Body of pancreas (tissue), 4 donors: ENCODE results near the gene NIT1. TPM values are rescaled to one million over a fixed set of nuclear protein-coding genes. Genes with fewer than 3 reads are reported as not detected.

Experiments used
- ATAC-seq: fragments of 150-250 bp; one replicate; pipeline ENCODE4 v1.9.1; 2016
- DNase-seq, 4 donors: peaks; one replicate each; pipeline ENCODE4 v3.0.0-alpha.2; 2019
- H3K27ac ChIP-seq, 4 donors: fragments of 200-600 bp; sonication (generic); 1 replicate in 3 of 4; 2 replicates in 1 of 4; pipeline versions ENCODE4 v1.5.1 to v1.6.1; 2016 to 2019; ENCODE audit warnings: mild to moderate bottlenecking in 1 of 4, mixed read lengths in 1 of 4, moderate library complexity in 1 of 4
- H3K27me3 ChIP-seq, 2 donors: fragments of 200-600 bp; sonication (generic); one replicate each; pipeline ENCODE4 v1.6.0; 2016; ENCODE audit warnings: mild to moderate bottlenecking in 1 of 2
- H3K36me3 ChIP-seq, 2 donors: fragments of 200-600 bp; sonication (generic); replicated peaks in 1 of 2; 2 replicates each; pipeline ENCODE4 v1.5.1; 2016; ENCODE audit warnings: low read depth in 2 of 2; ENCODE audit not compliant: insufficient read depth in 1 of 2
- H3K4me1 ChIP-seq: fragments of 200-600 bp; sonication (generic); one replicate; pipeline ENCODE4 v1.6.0; 2016
- H3K4me3 ChIP-seq, 2 donors: fragments of 200-600 bp; sonication (generic); 1 replicate in 1 of 2; 2 replicates in 1 of 2; pipeline ENCODE4 v1.5.1; 2016 to 2019
- H3K9me3 ChIP-seq, 3 donors: fragments of 200-600 bp; sonication (generic); 1 replicate in 2 of 3; 2 replicates in 1 of 3; pipeline ENCODE4 v1.5.1; 2016
- POLR2A ChIP-seq, 3 donors: fragments of 450-650 bp; IDR thresholded peaks; one replicate each; pipeline ENCODE4 v1.6.1; 2016; ENCODE audit warnings: antibody characterized with exemption in 3 of 3, mild to moderate bottlenecking in 2 of 3
- WGBS, 2 donors: methylation state at CpG; one replicate each; pipeline ENCODE4 v1.1.5; 2017; 5-methylcytosine and 5-hydroxymethylcytosine counted together
- intact Hi-C: fragments of 100-400 bp; cut with DNase I; formaldehyde crosslinking; loops from one replicate; pipeline ENCODE4 v1.15.1; 2023
- total RNA-seq, 2 donors: library from RNA; depleted of rRNA; stranded (reverse); fragments of >200 nt; gene quantifications; one replicate each; pipeline ENCODE4 v1.1.0, GENCODE V29; 2016
- TF ChIP-seq, protein P1 (sequence below), 7 experiments: fragments of 450-650 bp in 4 of 7; fragments of 200-600 bp in 3 of 7; sonication (generic) in 3 of 7; IDR thresholded peaks; one replicate each; pipeline ENCODE4 v1.5.1; 2016 to 2019; ENCODE audit warnings: antibody characterized with exemption in 7 of 7

The NIT1 gene
- total RNA-seq, 2 donors from 2014 or later, result 22.8 to 38.6 TPM

DNA sequence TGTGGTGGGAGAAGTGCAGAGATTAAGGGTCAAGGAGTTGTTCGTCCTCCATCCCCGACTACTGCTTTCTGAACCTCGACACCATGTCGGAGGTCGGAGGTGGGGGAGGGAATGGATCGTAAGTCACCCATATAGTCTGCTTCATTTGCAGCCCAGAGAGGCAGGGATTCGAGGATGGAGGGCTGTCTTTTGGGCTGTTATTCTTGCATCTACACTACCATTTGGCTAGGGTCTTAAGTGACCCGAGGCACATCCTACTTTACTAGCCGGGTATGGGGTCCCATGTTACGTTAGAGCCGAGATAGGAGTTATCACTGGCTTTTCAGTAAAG lies 42.0 kb downstream of the NIT1 start:
- no peak for TF ChIP-seq POLR2A (IDR thresholded peaks at IDR 0.05)
- TF ChIP-seq, protein P1, sequence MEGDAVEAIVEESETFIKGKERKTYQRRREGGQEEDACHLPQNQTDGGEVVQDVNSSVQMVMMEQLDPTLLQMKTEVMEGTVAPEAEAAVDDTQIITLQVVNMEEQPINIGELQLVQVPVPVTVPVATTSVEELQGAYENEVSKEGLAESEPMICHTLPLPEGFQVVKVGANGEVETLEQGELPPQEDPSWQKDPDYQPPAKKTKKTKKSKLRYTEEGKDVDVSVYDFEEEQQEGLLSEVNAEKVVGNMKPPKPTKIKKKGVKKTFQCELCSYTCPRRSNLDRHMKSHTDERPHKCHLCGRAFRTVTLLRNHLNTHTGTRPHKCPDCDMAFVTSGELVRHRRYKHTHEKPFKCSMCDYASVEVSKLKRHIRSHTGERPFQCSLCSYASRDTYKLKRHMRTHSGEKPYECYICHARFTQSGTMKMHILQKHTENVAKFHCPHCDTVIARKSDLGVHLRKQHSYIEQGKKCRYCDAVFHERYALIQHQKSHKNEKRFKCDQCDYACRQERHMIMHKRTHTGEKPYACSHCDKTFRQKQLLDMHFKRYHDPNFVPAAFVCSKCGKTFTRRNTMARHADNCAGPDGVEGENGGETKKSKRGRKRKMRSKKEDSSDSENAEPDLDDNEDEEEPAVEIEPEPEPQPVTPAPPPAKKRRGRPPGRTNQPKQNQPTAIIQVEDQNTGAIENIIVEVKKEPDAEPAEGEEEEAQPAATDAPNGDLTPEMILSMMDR (IDR thresholded peaks at IDR 0.05), result no peak
- intact Hi-C loops, result no loop called here
- Histone ChIP-seq H3K4me1 (peaks cover 43% of the 10 kb centered on the region), H3K4me3 (peak overlapping the region; percentile 80 to 91), H3K36me3 (peaks cover 0 to 8% of the 10 kb centered on the region in 2 donors), H3K27me3 (no peaks in the 10 kb centered on the region), H3K27ac (peak overlapping the region; percentile 57 to 85 (median 79)), H3K9me3 (no peaks in the 10 kb centered on the region)
- WGBS, 2 donors, result 3 to 6% methylated on average over 11 of the region's 11 CpGs
- ATAC-seq, result no peak
- DNase-seq, result no peak

DNA sequence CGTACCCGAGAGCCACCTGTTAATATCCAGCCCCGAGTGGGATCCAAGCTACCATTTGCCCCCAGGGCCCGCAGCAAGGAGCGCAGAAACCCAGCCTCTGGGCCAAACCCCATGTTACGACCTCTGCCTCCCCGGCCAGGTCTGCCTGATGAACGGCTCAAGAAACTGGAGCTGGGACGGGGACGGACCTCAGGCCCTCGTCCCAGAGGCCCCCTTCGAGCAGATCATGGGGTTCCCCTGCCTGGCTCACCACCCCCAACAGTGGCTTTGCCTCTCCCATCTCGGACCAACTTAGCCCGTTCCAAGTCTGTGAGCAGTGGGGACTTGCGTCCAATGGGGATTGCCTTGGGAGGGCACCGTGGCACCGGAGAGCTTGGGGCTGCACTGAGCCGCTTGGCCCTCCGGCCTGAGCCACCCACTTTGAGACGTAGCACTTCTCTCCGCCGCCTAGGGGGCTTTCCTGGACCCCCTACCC lies 42.8 kb downstream of the NIT1 start:
- DNase-seq (no peak), ATAC-seq (no peak)
- H3K27ac ChIP-seq, result no peak overlapping the region
- intact Hi-C loops, result no loop called here
- WGBS, 2 donors, result 89 to 94% methylated on average over 20 to 22 of the region's 22 CpGs
- TF ChIP-seq POLR2A (IDR thresholded peaks at IDR 0.05), result no peak
- TF ChIP-seq, protein P1 (IDR thresholded peaks at IDR 0.05), result no peak
- H3K4me1 ChIP-seq, result peaks cover 43% of the 10 kb centered on the region
- no peaks in the 10 kb centered on the region for H3K9me3 ChIP-seq
- H3K27me3 ChIP-seq, result no peaks in the 10 kb centered on the region
- H3K36me3 ChIP-seq, result peaks cover 0 to 8% of the 10 kb centered on the region in 2 donors
- no peak overlapping the region for H3K4me3 ChIP-seq

DNA sequence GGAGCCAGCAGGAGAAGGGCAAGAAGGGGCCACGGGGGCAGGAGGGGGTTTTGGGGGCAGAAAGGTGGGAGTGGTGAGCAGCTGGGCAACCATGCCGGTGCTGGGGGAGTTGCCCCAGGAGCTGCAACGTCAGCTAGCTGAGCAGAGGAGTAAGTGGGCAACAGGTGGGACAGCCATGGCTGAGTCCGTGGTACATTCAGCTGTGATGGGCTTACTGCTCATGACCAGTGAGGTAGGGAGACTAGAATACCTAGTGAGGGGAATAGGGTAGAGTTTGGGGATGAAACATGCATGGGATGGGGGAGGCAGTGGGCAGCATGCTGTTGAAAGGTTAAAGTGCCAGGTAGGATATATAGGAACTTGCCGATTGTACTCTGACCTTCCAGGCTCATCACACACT lies 43.7 kb downstream of the NIT1 start:
- no peak for TF ChIP-seq POLR2A (IDR thresholded peaks at IDR 0.05)
- TF ChIP-seq, protein P1 (IDR thresholded peaks at IDR 0.05), result no peak

DNA sequence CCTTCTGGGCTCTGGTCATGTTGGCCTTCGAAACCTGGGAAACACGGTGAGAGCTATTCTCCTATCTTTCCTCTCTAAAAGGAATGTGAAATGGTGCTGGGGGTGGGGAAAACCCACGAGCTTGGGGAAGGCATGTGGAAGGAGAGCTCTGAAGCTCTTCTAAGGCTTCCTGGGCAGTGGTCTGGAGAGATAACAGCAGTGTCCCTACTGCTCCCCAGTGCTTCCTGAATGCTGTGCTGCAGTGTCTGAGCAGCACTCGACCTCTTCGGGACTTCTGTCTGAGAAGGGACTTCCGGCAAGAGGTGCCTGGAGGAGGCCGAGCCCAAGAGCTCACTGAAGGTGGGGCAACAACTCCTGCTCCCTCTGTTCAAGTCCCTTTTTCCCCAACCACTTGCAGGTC lies 44.1 kb downstream of the NIT1 start:
- WGBS, 2 donors, result 71 to 78% methylated on average over 6 to 7 of the region's 7 CpGs
- no peak for TF ChIP-seq POLR2A (IDR thresholded peaks at IDR 0.05)
- TF ChIP-seq, protein P1 (IDR thresholded peaks at IDR 0.05), result no peak
- intact Hi-C loops, result no loop called here
- Histone ChIP-seq H3K4me1 (peaks cover 42% of the 10 kb centered on the region), H3K27ac (no peak overlapping the region), H3K36me3 (peaks cover 0 to 7% of the 10 kb centered on the region in 2 donors), H3K9me3 (no peaks in the 10 kb centered on the region), H3K27me3 (no peaks in the 10 kb centered on the region), H3K4me3 (no peak overlapping the region)
- ATAC-seq, result no peak
- no peak for DNase-seq

More for the DNA sequence above, 43.7 kb downstream of the NIT1 start:
- Histone ChIP-seq H3K4me1 (peaks cover 39% of the 10 kb centered on the region), H3K9me3 (no peaks in the 10 kb centered on the region), H3K36me3 (peaks cover 0 to 8% of the 10 kb centered on the region in 2 donors), H3K27me3 (no peaks in the 10 kb centered on the region), H3K4me3 (no peak overlapping the region), H3K27ac (no peak overlapping the region)
- ATAC-seq (no peak), DNase-seq (no peak)
- 81 to 85% methylated on average over 5 of the region's 5 CpGs for WGBS, 2 donors
- intact Hi-C loops, result no loop called here

DNA sequence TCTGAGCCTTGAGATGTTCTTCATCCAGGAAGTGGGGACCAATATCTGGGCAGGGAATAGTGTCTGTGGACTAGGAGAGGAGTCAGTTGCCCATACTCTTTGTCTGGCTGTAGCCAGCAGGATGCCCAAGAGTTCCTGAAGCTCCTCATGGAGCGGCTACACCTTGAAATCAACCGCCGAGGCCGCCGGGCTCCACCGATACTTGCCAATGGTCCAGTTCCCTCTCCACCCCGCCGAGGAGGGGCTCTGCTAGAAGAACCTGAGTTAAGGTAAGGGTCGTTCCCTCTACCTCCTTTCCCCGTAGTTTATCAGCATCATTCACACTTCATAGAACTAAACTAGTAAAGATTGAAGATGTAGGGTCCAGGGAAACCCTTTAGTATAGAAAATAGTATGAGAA lies 44.9 kb downstream of the NIT1 start:
- intact Hi-C loops, result no loop called here
- WGBS, 2 donors, result 90 to 91% methylated on average over 10 of the region's 10 CpGs
- DNase-seq (no peak), ATAC-seq (no peak)
- Histone ChIP-seq H3K36me3 (peaks cover 0 to 4% of the 10 kb centered on the region in 2 donors), H3K27ac (no peak overlapping the region), H3K4me1 (peaks cover 50% of the 10 kb centered on the region), H3K4me3 (no peak overlapping the region), H3K27me3 (no peaks in the 10 kb centered on the region), H3K9me3 (no peaks in the 10 kb centered on the region)
- no peak for TF ChIP-seq POLR2A (IDR thresholded peaks at IDR 0.05)
- TF ChIP-seq, protein P1 (IDR thresholded peaks at IDR 0.05), result no peak
